Endothelial cell of umbilical vein (primary cell): ENCODE measurements around the gene ANKS1A. TPM values are rescaled to one million over a fixed set of nuclear protein-coding genes. Genes with fewer than 3 reads are reported as not detected.

ENCODE experiments used
- BruUV-seq: library from RNA; stranded (reverse); fragments of 400-500 nt; replicated peaks from 2 replicates; lab custom pipeline; 2021; lab: Mats Ljungman, UMichigan
- CTCF ChIA-PET: fragments of 300-600, 350-600 bp; sonication (Branson Sonifier 250); formaldehyde crosslinking; loops from one replicate; lab custom pipeline; 2021; ENCODE audit warnings: antibody characterized with exemption, inconsistent platforms; lab: Charles Lee
- POLR2A ChIA-PET: fragments of 300-600, 350-600 bp; sonication (Branson Sonifier 250); formaldehyde crosslinking; loops from one replicate; lab custom pipeline; 2021; ENCODE audit warnings: antibody characterized with exemption, inconsistent platforms; lab: Charles Lee
- DNase-seq: peaks from one replicate; pipeline ENCODE4 v3.0.0-alpha.2; 2011; ENCODE audit warnings: low read depth, low spot score
- FAIRE-seq: peaks from 2 replicates; lab custom pipeline; 2011; peaks lifted over from hg19 to GRCh38; lab: Jason Lieb, UNC
- H2AFZ ChIP-seq: 2 replicates; pipeline ENCODE4 v1.6.0; 2012; ENCODE audit warnings: low read depth, low read length, control low read depth, inconsistent platforms
- H3K27ac ChIP-seq: 2 replicates; pipeline ENCODE4 v1.5.1; 2011; ENCODE audit warnings: low read depth, mild to moderate bottlenecking, control low read depth, low read length, moderate library complexity; ENCODE audit not compliant: insufficient read depth
- H3K27me3 ChIP-seq, 2 experiments: 2 replicates each; pipeline versions ENCODE4 v1.6.0 to v1.6.1; 2011; ENCODE audit warnings: low read length in 2 of 2, mixed read lengths in 1 of 2; ENCODE audit not compliant: control insufficient read depth in 2 of 2, insufficient read depth in 2 of 2
- H3K36me3 ChIP-seq, 2 experiments: 2 replicates in 1 of 2; 3 replicates in 1 of 2; pipeline ENCODE4 v1.5.1; 2011; ENCODE audit warnings: low read length in 2 of 2, mild to moderate bottlenecking in 1 of 2, moderate library complexity in 1 of 2; ENCODE audit not compliant: control insufficient read depth in 2 of 2, insufficient read depth in 2 of 2; ENCODE audit errors: extremely low read depth in 1 of 2
- H3K4me1 ChIP-seq: 3 replicates; pipeline ENCODE4 v1.5.1; 2011; ENCODE audit warnings: mild to moderate bottlenecking, low read length; ENCODE audit not compliant: control insufficient read depth, insufficient read depth; ENCODE audit errors: extremely low read depth
- H3K4me2 ChIP-seq: 2 replicates; pipeline ENCODE4 v1.6.1; 2011; ENCODE audit warnings: low read length, control low read depth, mixed read lengths; ENCODE audit not compliant: insufficient read depth
- H3K4me3 ChIP-seq, 3 experiments: fragments of 200-600 bp in 1 of 3; sonication (generic), shearing (Covaris generic) in 1 of 3; replicated peaks in 1 of 3; 2 replicates each; pipeline ENCODE4 v1.5.1; 2011 to 2016; ENCODE audit warnings: control low read depth in 3 of 3, low read length in 3 of 3, mild to moderate bottlenecking in 2 of 3, inconsistent platforms in 1 of 3, low read depth in 1 of 3, moderate library complexity in 1 of 3; ENCODE audit not compliant: insufficient read depth in 1 of 3
- H3K79me2 ChIP-seq: 2 replicates; pipeline ENCODE4 v1.6.0; 2012; ENCODE audit warnings: low read length, inconsistent platforms; ENCODE audit not compliant: control insufficient read depth, insufficient read depth
- H3K9ac ChIP-seq: replicated peaks from 2 replicates; pipeline ENCODE3; 2011; ENCODE audit warnings: low read length, control low read depth; ENCODE audit not compliant: insufficient read depth; ENCODE audit errors: extremely low read depth
- H3K9me1 ChIP-seq: replicated peaks from 3 replicates; pipeline ENCODE4 v1.6.0; 2011; ENCODE audit warnings: mild to moderate bottlenecking, low read length; ENCODE audit not compliant: control insufficient read depth, insufficient read depth; ENCODE audit errors: extremely low read depth
- H3K9me3 ChIP-seq: replicated peaks from 2 replicates; pipeline ENCODE4 v1.5.1; 2012; ENCODE audit warnings: low read length, inconsistent platforms; ENCODE audit not compliant: control insufficient read depth, insufficient read depth
- H4K20me1 ChIP-seq: replicated peaks from 2 replicates; pipeline ENCODE3; 2011; ENCODE audit warnings: mild to moderate bottlenecking, low read length; ENCODE audit not compliant: control insufficient read depth, insufficient read depth; ENCODE audit errors: extremely low read depth
- CTCF ChIP-seq, 2 donors: IDR thresholded peaks; 1 replicate in 1 of 2; 2 replicates in 1 of 2; pipeline ENCODE4 v1.5.1; 2011; ENCODE audit warnings: low read length in 2 of 2, mild to moderate bottlenecking in 2 of 2, moderate library complexity in 2 of 2, control low read depth in 1 of 2, inconsistent platforms in 1 of 2, low read depth in 1 of 2; ENCODE audit not compliant: insufficient read depth in 1 of 2; ENCODE audit errors: extremely low read depth in 1 of 2
- EZH2 ChIP-seq: IDR thresholded peaks from 2 replicates; pipeline ENCODE4 v1.6.1; 2012; ENCODE audit warnings: borderline replicate concordance, low read depth, mild to moderate bottlenecking, moderate library complexity, low read length, inconsistent platforms; ENCODE audit not compliant: severe bottlenecking
- FOS ChIP-seq: IDR thresholded peaks from 2 replicates; pipeline ENCODE4 v1.6.1; 2011; ENCODE audit warnings: mild to moderate bottlenecking, low read length, moderate library complexity, borderline replicate concordance; ENCODE audit not compliant: insufficient read depth
- GATA2 ChIP-seq: IDR thresholded peaks from 2 replicates; pipeline ENCODE4 v1.7.0; 2011; ENCODE audit warnings: low read depth, mild to moderate bottlenecking, moderate library complexity, mixed read lengths, low read length; ENCODE audit not compliant: insufficient read length, insufficient read depth
- JUN ChIP-seq: IDR thresholded peaks from 2 replicates; pipeline ENCODE4 v1.6.1; 2011; ENCODE audit warnings: borderline replicate concordance, low read depth; ENCODE audit not compliant: insufficient read length, insufficient read depth
- MAX ChIP-seq: IDR thresholded peaks from 2 replicates; pipeline ENCODE4 v1.6.1; 2011; ENCODE audit not compliant: insufficient read depth, insufficient read length
- MYC ChIP-seq: IDR thresholded peaks from one replicate; pipeline ENCODE4 v1.6.1; 2011; ENCODE audit warnings: mild to moderate bottlenecking, low read depth, low read length
- POLR2A ChIP-seq: IDR thresholded peaks from 2 replicates; pipeline ENCODE4 v1.6.1; 2012; ENCODE audit warnings: low read depth, mild to moderate bottlenecking, control low read depth, low read length
- POLR2AphosphoS5 ChIP-seq: IDR thresholded peaks from 2 replicates; pipeline ENCODE4 v1.6.1; 2012; ENCODE audit warnings: low read depth, mild to moderate bottlenecking, control low read depth, low read length, moderate library complexity; ENCODE audit not compliant: insufficient read depth
- dilution Hi-C: fragments of 300-500 bp; cut with MboI; formaldehyde crosslinking; loops from one replicate; pipeline ENCODE4 v1.15.0; 2019; ENCODE audit warnings: low sequenced_read_pairs; ENCODE audit not compliant: extremely low pct_ligation_motif_present
- intact Hi-C: fragments of 100-400 bp; cut with micrococcal nuclease; formaldehyde crosslinking; loops from one replicate; pipeline ENCODE4 v1.10.0; 2022
- polyA plus RNA-seq, 4 experiments: library from polyadenylated mRNA; depleted of rRNA in 3 of 4; stranded (reverse) in 3 of 4; unstranded in 1 of 4; fragments of >200 nt; gene quantifications; 2 replicates each; pipeline versions ENCODE4 v1.2.1 to v1.2.3, GENCODE V29; 2011 to 2012; ENCODE audit warnings: missing spikeins in 1 of 4
- total RNA-seq: library from RNA; stranded (reverse); gene quantifications from 2 replicates; pipeline ENCODE4 v1.2.3, GENCODE V29; 2021

Gene ANKS1A
- total and polyA plus RNA-seq, 2 donors (not counting 3 experiments of a cell fraction or from before 2014, with no cell fraction given) = 8.9 to 26.1 TPM

- Histone ChIP-seq H3K9me1 (no peaks in the 10 kb centered on the region), H3K36me3 (no peaks in the 10 kb centered on the region), H3K4me1 (no peaks in the 10 kb centered on the region), H4K20me1 (no peaks in the 10 kb centered on the region), H3K4me2 (no peak overlapping the region), H3K27ac (no peak overlapping the region), H2AFZ (no peak overlapping the region), H3K4me3 (no peak overlapping the region), H3K27me3 (no peaks in the 10 kb centered on the region), H3K9ac (no peak overlapping the region), H3K9me3 (no peaks in the 10 kb centered on the region), H3K79me2 (no peaks in the 10 kb centered on the region)
- POLR2A ChIA-PET = no interaction called here
- CTCF ChIA-PET = no interaction called here
- TF ChIP-seq POLR2AphosphoS5 = no peak
- TF ChIP-seq CTCF (IDR thresholded peaks at IDR 0.05; ENCODE audit: extremely low read depth in 1 of 2, insufficient read depth in 1 of 2, low read depth in 1 of 2, low read length in 2 of 2) = no peak
- TF ChIP-seq MYC = no peak
- dilution Hi-C loops (no loop called here), intact Hi-C loops (no loop called here)
- no peak for FAIRE-seq
- BruUV-seq = no TSS peak
- DNase-seq = no peak
Measured at GRCh38 chr6:34929241-34929978, 40.4 kb downstream of the ANKS1A start.

DNA sequence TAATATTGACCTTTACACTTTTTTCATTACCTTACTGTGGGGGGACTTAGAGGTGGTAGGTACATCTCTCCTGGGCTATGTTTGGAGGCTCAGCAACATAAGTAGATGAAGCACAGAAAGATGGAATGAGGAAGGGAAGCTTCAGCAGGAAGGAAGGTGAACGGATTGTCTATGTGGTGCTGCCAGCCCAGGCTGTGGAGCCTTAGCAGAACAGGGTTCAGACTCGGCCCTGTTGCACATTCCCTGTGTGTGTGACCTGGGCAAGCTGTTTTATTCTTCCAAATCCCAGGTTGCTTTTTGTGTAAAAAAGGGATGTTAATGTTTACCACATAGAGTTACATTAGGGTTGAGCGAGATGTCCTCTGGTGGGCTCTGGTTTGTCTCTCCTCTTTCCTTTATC is 41.2 kb downstream of the ANKS1A start:
- Histone ChIP-seq H3K4me3 (no peak overlapping the region), H3K27ac (no peak overlapping the region), H3K9me1 (no peaks in the 10 kb centered on the region), H3K79me2 (no peaks in the 10 kb centered on the region), H4K20me1 (no peaks in the 10 kb centered on the region), H3K4me2 (no peak overlapping the region), H2AFZ (no peak overlapping the region), H3K4me1 (no peaks in the 10 kb centered on the region), H3K9ac (no peak overlapping the region), H3K9me3 (no peaks in the 10 kb centered on the region), H3K36me3 (no peaks in the 10 kb centered on the region), H3K27me3 (no peaks in the 10 kb centered on the region)
- no TSS peak for BruUV-seq
- TF ChIP-seq EZH2 = no peak
- TF ChIP-seq JUN = no peak
- TF ChIP-seq POLR2A = no peak
- no peak for TF ChIP-seq GATA2
- no peak for TF ChIP-seq MYC
- no peak for TF ChIP-seq POLR2AphosphoS5
- TF ChIP-seq FOS = no peak
- TF ChIP-seq MAX = no peak
- no peak for TF ChIP-seq CTCF (IDR thresholded peaks at IDR 0.05; ENCODE audit: extremely low read depth in 1 of 2, insufficient read depth in 1 of 2, low read depth in 1 of 2, low read length in 2 of 2)
- DNase-seq (no peak), FAIRE-seq (no peak)
- CTCF ChIA-PET = no interaction called here
- POLR2A ChIA-PET = interaction anchor here (0.7 kb wide), 1 partner anchor 620 kb away, joined by 4 read pairs; no protein-coding TSS in a partner anchor
- dilution Hi-C loops = no loop called here
- intact Hi-C loops = no loop called here
